CD4-positive, alpha-beta T cell (primary cell): Measurements from ENCODE around the gene SKIDA1. TPM values are rescaled to one million over a fixed set of nuclear protein-coding genes. Genes with fewer than 3 reads are reported as not detected.

ENCODE experiments used
- ATAC-seq: fragments of 200-7000 bp; cut with Tn5 transposase; one replicate; pipeline ENCODE4 v1.10.0; 2022; ENCODE audit warnings: mild to moderate bottlenecking; ENCODE audit not compliant: poor library complexity
- CTCF ChIA-PET: fragments of 350-600 bp; sonication (Branson Sonifier 250); formaldehyde crosslinking; loops from one replicate; lab custom pipeline; 2021; ENCODE audit warnings: antibody characterized with exemption, inconsistent platforms; lab: Charles Lee
- POLR2A ChIA-PET: fragments of 350-600 bp; sonication (Branson Sonifier 250); formaldehyde crosslinking; loops from one replicate; lab custom pipeline; 2021; ENCODE audit warnings: antibody characterized with exemption, inconsistent platforms; lab: Charles Lee
- DNase-seq, 14 experiments: peaks; one replicate each; pipeline ENCODE4 v3.0.0-alpha.2; 2013 to 2020; ENCODE audit warnings: mixed read lengths in 2 of 14
- H3K27ac ChIP-seq, 2 donors: one replicate each; pipeline versions ENCODE4 v1.5.1 to v1.7.0; 2013; ENCODE audit warnings: low read length in 2 of 2, low read depth in 1 of 2, mild to moderate bottlenecking in 1 of 2
- H3K27me3 ChIP-seq, 2 experiments: 1 replicate in 1 of 2; 2 replicates in 1 of 2; pipeline versions ENCODE4 v1.6.1 to v1.7.0; 2013; ENCODE audit warnings: low read length in 2 of 2, control low read depth in 1 of 2, mild to moderate bottlenecking in 1 of 2, moderate library complexity in 1 of 2; ENCODE audit not compliant: insufficient read depth in 2 of 2, control insufficient read depth in 1 of 2
- H3K36me3 ChIP-seq: one replicate; pipeline ENCODE4 v1.6.1; 2013; ENCODE audit warnings: low read length, control low read depth; ENCODE audit not compliant: insufficient read depth
- H3K4me1 ChIP-seq: one replicate; pipeline ENCODE4 v1.6.1; 2013; ENCODE audit warnings: low read length, control low read depth; ENCODE audit not compliant: insufficient read depth
- H3K4me3 ChIP-seq: one replicate; pipeline ENCODE4 v1.5.1; 2013; ENCODE audit warnings: mild to moderate bottlenecking, low read length, moderate library complexity
- H3K9me3 ChIP-seq, 2 experiments: 1 replicate in 1 of 2; 2 replicates in 1 of 2; pipeline versions ENCODE4 v1.6.1 to v1.7.0; 2013; ENCODE audit warnings: low read length in 2 of 2, mild to moderate bottlenecking in 2 of 2, control low read depth in 1 of 2, moderate library complexity in 1 of 2; ENCODE audit not compliant: control insufficient read depth in 1 of 2, insufficient read depth in 1 of 2
- H3K27ac Mint-ChIP-seq: one replicate; pipeline ENCODE4 v1.8.0; 2020; ENCODE audit warnings: mixed read lengths
- H3K27me3 Mint-ChIP-seq: one replicate; pipeline ENCODE4 v1.8.0; 2021; ENCODE audit warnings: mixed read lengths
- H3K36me3 Mint-ChIP-seq: one replicate; pipeline ENCODE4 v1.8.0; 2021; ENCODE audit warnings: low read depth, mixed read lengths
- H3K4me1 Mint-ChIP-seq: one replicate; pipeline ENCODE4 v1.8.0; 2021; ENCODE audit warnings: low read depth, mixed read lengths
- H3K4me3 Mint-ChIP-seq: one replicate; pipeline ENCODE4 v1.8.0; 2020; ENCODE audit warnings: mild to moderate bottlenecking, mixed read lengths
- H3K9me3 Mint-ChIP-seq: one replicate; pipeline ENCODE4 v1.8.0; 2020; ENCODE audit warnings: mixed read lengths
- CTCF ChIP-seq: fragments of 200-600 bp; IDR thresholded peaks from one replicate; pipeline ENCODE4 v1.8.0; 2022; ENCODE audit warnings: antibody characterized with exemption, mild to moderate bottlenecking
- intact Hi-C, 2 experiments: fragments of 100-400 bp; cut with DNase I in 1 of 2; cut with micrococcal nuclease in 1 of 2; formaldehyde crosslinking; loops; one replicate each; pipeline versions ENCODE4 v1.15.1 to v1.9.0; 2023 to 2025; cut with DNase I, micrococcal nuclease
- total RNA-seq, 174 experiments: library from RNA in 2 of 174; stranded (reverse) in 2 of 174; gene quantifications; one replicate each; pipeline ENCODE4 v1.2.3 and lab custom pipeline; 2021 to 2026

Gene SKIDA1
- total RNA-seq, 2 experiments from 2014 or later = 0.22 to 0.25 TPM

- peak overlapping the region; percentile 65 for H3K27ac Mint-ChIP-seq
- ChIA-PET POLR2A (interaction anchor here (0.6 to 3.6 kb wide), 5 partner anchors 8 to 710 kb away, joined by 3 to 16 read pairs (median 4); partner anchors contain the start of gene MLLT10), CTCF (interaction anchor here (1.6 kb wide), 1 partner anchor 25 kb away, joined by 5 read pairs; no protein-coding TSS in a partner anchor)
- no peak for TF ChIP-seq CTCF
- peaks cover 2% of the 10 kb centered on the region for H3K36me3 Mint-ChIP-seq
- DNase-seq (no peak), ATAC-seq (no peak)
- Histone ChIP-seq H3K4me1 (peaks cover 47% of the 10 kb centered on the region), H3K9me3 (peaks cover 0 to 7% of the 10 kb centered on the region in 2 experiments), H3K36me3 (no peaks in the 10 kb centered on the region), H3K4me3 (no peak overlapping the region), H3K27ac (no peak overlapping the region), H3K27me3 (peaks cover 44 to 68% of the 10 kb centered on the region in 2 experiments)
- intact Hi-C loops = loop anchor here (10.0 kb wide), 3 partner anchors 224 to 1914 kb away; partner anchors contain the start of gene OTUD1 (in 1 of the 2)
- H3K27me3 Mint-ChIP-seq = peaks cover 80% of the 10 kb centered on the region
- H3K4me1 Mint-ChIP-seq = peaks cover 54% of the 10 kb centered on the region
- H3K9me3 Mint-ChIP-seq = no peaks in the 10 kb centered on the region
- peak overlapping the region; percentile 38 for H3K4me3 Mint-ChIP-seq
Measured at GRCh38 chr10:21520509-21520908, 5.0 kb downstream of the SKIDA1 start.

- no peak for ATAC-seq
- peak overlapping the region; percentile 65 for H3K27ac Mint-ChIP-seq
- no peaks in the 10 kb centered on the region for H3K9me3 Mint-ChIP-seq
- Histone ChIP-seq H3K4me1 (peaks cover 42% of the 10 kb centered on the region), H3K36me3 (no peaks in the 10 kb centered on the region), H3K27me3 (peaks cover 49 to 73% of the 10 kb centered on the region in 2 experiments), H3K9me3 (peaks cover 0 to 7% of the 10 kb centered on the region in 2 experiments), H3K4me3 (no peak overlapping the region), H3K27ac (no peak overlapping the region)
- POLR2A ChIA-PET = interaction anchor here (0.6 to 3.6 kb wide), 4 partner anchors 9 to 162 kb away, joined by 3 to 16 read pairs (median 4); partner anchors contain the start of gene MLLT10
- H3K27me3 Mint-ChIP-seq = peaks cover 80% of the 10 kb centered on the region
- H3K4me1 Mint-ChIP-seq = peaks cover 49% of the 10 kb centered on the region
- no peaks in the 10 kb centered on the region for H3K36me3 Mint-ChIP-seq
- peak in 3 of 14 experiments; percentile 45 to 56 (median 54) for DNase-seq
- TF ChIP-seq CTCF = no peak
- CTCF ChIA-PET = no interaction called here
- H3K4me3 Mint-ChIP-seq = peak overlapping the region; percentile 63
- intact Hi-C loops = loop anchor here (5.0 to 10.0 kb wide), 4 partner anchors 225 to 1915 kb away; partner anchors contain the start of gene OTUD1 (in 1 of the 2)
Measured at GRCh38 chr10:21519941-21520436, 5.5 kb downstream of the SKIDA1 start.

GRCh38 chr10:21519397-21519933 is 6.0 kb downstream of the SKIDA1 start:
- Histone ChIP-seq H3K27me3 (peaks cover 53 to 79% of the 10 kb centered on the region in 2 experiments), H3K4me3 (no peak overlapping the region), H3K36me3 (no peaks in the 10 kb centered on the region), H3K9me3 (peaks cover 0 to 7% of the 10 kb centered on the region in 2 experiments), H3K4me1 (peaks cover 39% of the 10 kb centered on the region), H3K27ac (no peak overlapping the region)
- CTCF ChIA-PET = no interaction called here
- intact Hi-C loops = loop anchor here in 1 of 2 experiments (5.0 kb wide), 1 partner anchor 823 kb away; no protein-coding TSS in a partner anchor
- DNase-seq = no peak
- Mint-ChIP-seq H3K27ac (peak overlapping the region; percentile 65), H3K9me3 (no peaks in the 10 kb centered on the region), H3K36me3 (no peaks in the 10 kb centered on the region), H3K4me1 (peaks cover 44% of the 10 kb centered on the region), H3K27me3 (peaks cover 85% of the 10 kb centered on the region), H3K4me3 (peak overlapping the region; percentile 63)
- no peak for ATAC-seq
- no peak for TF ChIP-seq CTCF
- POLR2A ChIA-PET = interaction anchor here (1.0 to 1.7 kb wide), 3 partner anchors 8 to 23 kb away, joined by 3 to 19 read pairs (median 4); no protein-coding TSS in a partner anchor
